Measurements from ENCODE around the gene SLC6A20. TPM values are rescaled to one million over a fixed set of nuclear protein-coding genes. Genes with fewer than 3 reads are reported as not detected.

SLC6A20 gene
- total RNA-seq, 1 donor from 2014 or later: not detected

- Mint-ChIP-seq H3K36me3 (peaks cover 10% of the 10 kb centered on the region), H3K4me1 (no peaks in the 10 kb centered on the region), H3K9me3 (peaks cover 9% of the 10 kb centered on the region), H3K4me3 (no peak overlapping the region), H3K27me3 (ENCODE audit: insufficient read depth, low read depth) (no peaks in the 10 kb centered on the region), H3K27ac (no peak overlapping the region)
- H3K4me1 ChIP-seq: no peaks in the 10 kb centered on the region
- no peak for TF ChIP-seq EZH2 (IDR thresholded peaks at IDR 0.05)
- no peak for TF ChIP-seq CTCF (IDR thresholded peaks at IDR 0.05)
- TF ChIP-seq EZH2phosphoT487 (IDR thresholded peaks at IDR 0.05): no peak
- no peak overlapping the region for H3K9ac ChIP-seq
- no peaks in the 10 kb centered on the region for H3K79me2 ChIP-seq (ENCODE audit: low read depth)
- H3F3A ChIP-seq (ENCODE audit: low read depth): no peaks in the 10 kb centered on the region
- H2AFZ ChIP-seq (replicated peaks): no peak overlapping the region
- no peak overlapping the region for H3K4me3 ChIP-seq
- no peaks in the 10 kb centered on the region for H3K27me3 ChIP-seq
- no peak overlapping the region for H3K4me2 ChIP-seq
- H3K36me3 ChIP-seq: no peaks in the 10 kb centered on the region
- no peaks in the 10 kb centered on the region for H3K9me3 ChIP-seq (ENCODE audit: low read depth)
- DNase-seq (ENCODE audit: low spot score): no peak
- H3K27ac ChIP-seq: no peak overlapping the region
- no peaks in the 10 kb centered on the region for H4K20me1 ChIP-seq (ENCODE audit: low read depth)
These were observed 24.8 kb upstream of the SLC6A20 start for GRCh38 chr3:45821127-45821526.

- Histone ChIP-seq H3K4me3 (no peak overlapping the region), H4K20me1 (ENCODE audit: low read depth) (no peaks in the 10 kb centered on the region), H3K9ac (no peak overlapping the region), H3F3A (ENCODE audit: low read depth) (no peaks in the 10 kb centered on the region), H3K9me3 (ENCODE audit: low read depth) (no peaks in the 10 kb centered on the region), H3K36me3 (no peaks in the 10 kb centered on the region), H3K27me3 (no peaks in the 10 kb centered on the region), H3K4me2 (no peak overlapping the region), H3K79me2 (ENCODE audit: low read depth) (no peaks in the 10 kb centered on the region), H2AFZ (replicated peaks) (no peak overlapping the region), H3K4me1 (no peaks in the 10 kb centered on the region), H3K27ac (no peak overlapping the region)
- no peaks in the 10 kb centered on the region for H3K27me3 Mint-ChIP-seq (ENCODE audit: insufficient read depth, low read depth)
- H3K27ac Mint-ChIP-seq: no peak overlapping the region
- H3K4me1 Mint-ChIP-seq: no peaks in the 10 kb centered on the region
- no peak overlapping the region for H3K4me3 Mint-ChIP-seq
- TF ChIP-seq EZH2 (IDR thresholded peaks at IDR 0.05) (no peak), CTCF (IDR thresholded peaks at IDR 0.05) (no peak), EZH2phosphoT487 (IDR thresholded peaks at IDR 0.05) (no peak)
- H3K9me3 Mint-ChIP-seq: peaks cover 16% of the 10 kb centered on the region
- no peak for DNase-seq (ENCODE audit: low spot score)
- peaks cover 17% of the 10 kb centered on the region for H3K36me3 Mint-ChIP-seq
These were observed 23.2 kb upstream of the SLC6A20 start for GRCh38 chr3:45819543-45819942.

GRCh38 chr3:45817831-45818522 is 21.6 kb upstream of the SLC6A20 start:
- H3K27me3 Mint-ChIP-seq (ENCODE audit: insufficient read depth, low read depth): no peaks in the 10 kb centered on the region
- no peak for DNase-seq (ENCODE audit: low spot score)
- Histone ChIP-seq H3K27ac (no peak overlapping the region), H2AFZ (replicated peaks) (no peak overlapping the region), H3K9ac (no peak overlapping the region), H3K36me3 (no peaks in the 10 kb centered on the region), H3K4me3 (no peak overlapping the region), H3K4me2 (no peak overlapping the region), H3K9me3 (ENCODE audit: low read depth) (no peaks in the 10 kb centered on the region), H3K27me3 (no peaks in the 10 kb centered on the region), H3F3A (ENCODE audit: low read depth) (no peaks in the 10 kb centered on the region), H4K20me1 (ENCODE audit: low read depth) (no peaks in the 10 kb centered on the region), H3K79me2 (ENCODE audit: low read depth) (no peaks in the 10 kb centered on the region), H3K4me1 (no peaks in the 10 kb centered on the region)
- H3K4me1 Mint-ChIP-seq: no peaks in the 10 kb centered on the region
- peaks cover 16% of the 10 kb centered on the region for H3K9me3 Mint-ChIP-seq
- H3K4me3 Mint-ChIP-seq: no peak overlapping the region
- TF ChIP-seq EZH2phosphoT487 (IDR thresholded peaks at IDR 0.05): no peak
- TF ChIP-seq CTCF (IDR thresholded peaks at IDR 0.05): no peak
- no peak for TF ChIP-seq EZH2 (IDR thresholded peaks at IDR 0.05)
- H3K36me3 Mint-ChIP-seq: peaks cover 19% of the 10 kb centered on the region
- H3K27ac Mint-ChIP-seq: no peak overlapping the region

Data from neural progenitor cell (in vitro differentiated cells).